KOPT-K1 (cell line): ENCODE results near the gene PIK3IP1.
A peak's percentile ranks its signal among the peaks of the same experiment; 100 is the strongest.

ENCODE experiments used
- H3K27ac ChIP-seq: fragments of 200-600 bp; sonication (generic); 2 replicates; pipeline ENCODE4 v1.5.1; 2016; ENCODE audit warnings: antibody characterized with exemption, mild to moderate bottlenecking, low read depth, low read length; ENCODE audit not compliant: poor library complexity, severe bottlenecking
- H3K36me3 ChIP-seq: fragments of 200-600 bp; sonication (generic); 2 replicates; pipeline ENCODE4 v1.5.1; 2017; ENCODE audit warnings: antibody characterized with exemption, mild to moderate bottlenecking, low read length, moderate library complexity; ENCODE audit not compliant: insufficient read depth
- H3K9me3 ChIP-seq: fragments of 200-600 bp; sonication (generic); 2 replicates; pipeline ENCODE4 v1.5.1; 2017; ENCODE audit warnings: antibody characterized with exemption, low read length, mild to moderate bottlenecking; ENCODE audit not compliant: insufficient read depth, poor library complexity, severe bottlenecking

Gene PIK3IP1, protein sequence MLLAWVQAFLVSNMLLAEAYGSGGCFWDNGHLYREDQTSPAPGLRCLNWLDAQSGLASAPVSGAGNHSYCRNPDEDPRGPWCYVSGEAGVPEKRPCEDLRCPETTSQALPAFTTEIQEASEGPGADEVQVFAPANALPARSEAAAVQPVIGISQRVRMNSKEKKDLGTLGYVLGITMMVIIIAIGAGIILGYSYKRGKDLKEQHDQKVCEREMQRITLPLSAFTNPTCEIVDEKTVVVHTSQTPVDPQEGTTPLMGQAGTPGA

GRCh38 chr22:31292236-31292989 lies at the start of gene PIK3IP1:
PIK3IP1 (minus strand) TSS chr22:31292488; CDS start chr22:31292344, 144 bp downstream.
- H3K36me3 ChIP-seq, result no peaks in the 10 kb centered on the region
- peak within 1 kb of the TSS; percentile 35 for H3K27ac ChIP-seq
- no peaks in the 10 kb centered on the region for H3K9me3 ChIP-seq

DNA sequence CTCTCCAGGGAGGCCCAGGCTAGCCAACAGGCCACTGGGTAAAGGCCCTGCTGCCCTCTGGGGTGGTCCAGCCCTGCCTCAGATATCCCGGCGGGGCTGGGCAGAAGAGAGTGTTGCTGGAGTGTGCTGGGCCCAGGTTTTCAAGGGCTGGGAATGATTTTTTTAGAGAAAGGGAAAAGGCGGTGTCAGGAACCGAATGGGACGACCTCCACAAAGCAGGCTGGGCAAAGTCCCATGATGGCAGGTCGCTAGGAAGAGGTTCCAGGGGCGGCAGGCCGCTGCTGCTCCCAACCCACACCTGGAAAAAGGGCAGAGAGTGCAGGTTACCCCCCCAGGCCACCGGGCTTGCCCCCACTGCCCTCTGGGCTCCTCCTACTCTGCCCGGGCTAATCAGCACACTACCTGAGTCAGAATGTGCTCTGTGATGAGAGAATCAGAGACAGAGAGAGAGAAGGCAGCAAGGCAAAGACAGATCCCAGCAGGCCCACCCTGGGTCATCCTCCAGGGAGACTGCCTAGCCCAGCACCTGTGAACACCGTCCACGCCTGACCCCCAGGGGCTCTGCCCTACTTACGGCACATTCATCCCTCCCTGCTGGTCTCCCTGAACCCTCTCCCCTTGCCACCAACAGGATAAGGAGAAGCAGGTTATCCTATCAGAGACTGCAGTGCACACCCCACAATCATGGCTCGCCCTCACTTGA lies 49.2 kb upstream of the PIK3IP1 start:
- Histone ChIP-seq H3K36me3 (peaks cover 88% of the 10 kb centered on the region), H3K27ac (no peak overlapping the region), H3K9me3 (no peaks in the 10 kb centered on the region)

DNA sequence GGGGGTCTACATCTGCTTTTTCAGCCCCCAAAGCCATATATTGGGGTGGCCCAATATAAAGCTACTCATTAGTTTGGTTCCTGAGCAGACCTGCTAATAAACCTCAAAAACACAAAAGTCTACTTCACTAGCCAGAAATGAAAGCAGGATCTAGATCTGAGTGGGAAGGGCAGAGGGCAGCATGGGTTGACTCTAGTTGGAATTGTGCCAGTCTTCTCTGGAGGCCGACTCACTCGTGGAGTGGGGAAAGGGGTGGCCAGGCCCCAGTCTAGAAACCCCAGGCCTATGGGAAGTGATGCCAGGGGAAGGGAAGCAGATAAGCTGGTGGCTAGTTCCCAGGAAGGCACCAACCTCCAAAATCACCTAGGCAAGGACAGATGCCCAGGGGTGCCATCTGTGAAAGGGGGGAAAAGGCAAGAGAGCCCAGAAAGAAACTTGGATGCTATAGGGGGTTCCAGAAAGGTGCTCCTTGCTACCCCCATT lies 48.5 kb upstream of the PIK3IP1 start:
- Histone ChIP-seq H3K27ac (no peak overlapping the region), H3K9me3 (no peaks in the 10 kb centered on the region), H3K36me3 (peaks cover 95% of the 10 kb centered on the region)

- Histone ChIP-seq H3K9me3 (no peaks in the 10 kb centered on the region), H3K36me3 (peaks cover 99% of the 10 kb centered on the region), H3K27ac (no peak overlapping the region)
These were observed 48.1 kb upstream of the PIK3IP1 start for GRCh38 chr22:31340360-31340759.

- no peak overlapping the region for H3K27ac ChIP-seq
- H3K36me3 ChIP-seq, result peaks cover 99% of the 10 kb centered on the region
- H3K9me3 ChIP-seq, result no peaks in the 10 kb centered on the region
These were observed 47.0 kb upstream of the PIK3IP1 start for GRCh38 chr22:31339148-31339832.

DNA sequence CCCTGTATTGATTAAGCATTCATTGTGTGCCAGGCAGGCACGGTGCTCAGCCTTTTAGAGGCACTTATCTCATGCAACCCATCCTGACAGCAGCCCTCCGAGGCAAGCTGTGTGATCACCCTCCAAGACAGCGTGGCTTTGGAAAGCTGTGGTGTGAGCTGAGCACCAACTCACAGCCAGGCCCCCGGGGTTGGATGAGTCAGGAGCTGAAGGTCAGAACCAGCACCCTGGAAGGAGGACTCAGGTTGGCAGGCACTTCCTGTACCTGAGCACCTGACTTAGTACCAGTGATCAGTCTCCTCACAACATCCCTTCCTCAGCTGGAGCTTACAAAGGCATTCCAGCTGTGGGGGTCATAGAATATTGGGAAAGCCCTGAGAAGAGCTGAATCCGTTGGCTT lies 44.9 kb upstream of the PIK3IP1 start:
- Histone ChIP-seq H3K9me3 (no peaks in the 10 kb centered on the region), H3K36me3 (peaks cover 99% of the 10 kb centered on the region), H3K27ac (no peak overlapping the region)

GRCh38 chr22:31334329-31334728 lies 42.0 kb upstream of the PIK3IP1 start:
- no peak overlapping the region for H3K27ac ChIP-seq
- no peaks in the 10 kb centered on the region for H3K9me3 ChIP-seq
- peaks cover 99% of the 10 kb centered on the region for H3K36me3 ChIP-seq

- H3K36me3 ChIP-seq, result peaks cover 99% of the 10 kb centered on the region
- H3K27ac ChIP-seq, result no peak overlapping the region
- no peaks in the 10 kb centered on the region for H3K9me3 ChIP-seq
These were observed 41.4 kb upstream of the PIK3IP1 start for GRCh38 chr22:31333641-31334040.

DNA sequence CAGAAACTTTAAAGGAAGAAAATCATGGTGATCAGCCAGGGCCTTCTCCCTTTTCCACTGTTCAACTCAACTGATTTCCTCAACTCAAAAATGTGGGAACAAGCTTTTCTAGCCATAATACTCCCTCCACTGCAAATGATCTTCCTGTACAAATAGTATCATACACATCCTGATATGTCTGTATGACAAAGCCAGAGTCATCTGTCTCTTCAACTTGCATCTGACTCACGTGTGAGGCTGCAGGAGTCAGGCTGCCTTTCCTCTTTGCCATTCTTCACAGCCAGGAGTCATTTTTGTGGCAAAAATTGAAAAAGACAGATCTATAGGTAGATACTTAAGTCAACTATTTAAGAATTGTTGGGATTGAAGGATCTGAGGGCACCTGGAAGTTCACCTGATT lies 40.6 kb upstream of the PIK3IP1 start:
- Histone ChIP-seq H3K36me3 (peaks cover 99% of the 10 kb centered on the region), H3K27ac (no peak overlapping the region)

GRCh38 chr22:31332010-31332409 lies 39.7 kb upstream of the PIK3IP1 start:
- Histone ChIP-seq H3K9me3 (no peaks in the 10 kb centered on the region), H3K27ac (no peak overlapping the region), H3K36me3 (peaks cover 99% of the 10 kb centered on the region)

More for the DNA sequence above, 40.6 kb upstream of the PIK3IP1 start:
- no peaks in the 10 kb centered on the region for H3K9me3 ChIP-seq

DNA sequence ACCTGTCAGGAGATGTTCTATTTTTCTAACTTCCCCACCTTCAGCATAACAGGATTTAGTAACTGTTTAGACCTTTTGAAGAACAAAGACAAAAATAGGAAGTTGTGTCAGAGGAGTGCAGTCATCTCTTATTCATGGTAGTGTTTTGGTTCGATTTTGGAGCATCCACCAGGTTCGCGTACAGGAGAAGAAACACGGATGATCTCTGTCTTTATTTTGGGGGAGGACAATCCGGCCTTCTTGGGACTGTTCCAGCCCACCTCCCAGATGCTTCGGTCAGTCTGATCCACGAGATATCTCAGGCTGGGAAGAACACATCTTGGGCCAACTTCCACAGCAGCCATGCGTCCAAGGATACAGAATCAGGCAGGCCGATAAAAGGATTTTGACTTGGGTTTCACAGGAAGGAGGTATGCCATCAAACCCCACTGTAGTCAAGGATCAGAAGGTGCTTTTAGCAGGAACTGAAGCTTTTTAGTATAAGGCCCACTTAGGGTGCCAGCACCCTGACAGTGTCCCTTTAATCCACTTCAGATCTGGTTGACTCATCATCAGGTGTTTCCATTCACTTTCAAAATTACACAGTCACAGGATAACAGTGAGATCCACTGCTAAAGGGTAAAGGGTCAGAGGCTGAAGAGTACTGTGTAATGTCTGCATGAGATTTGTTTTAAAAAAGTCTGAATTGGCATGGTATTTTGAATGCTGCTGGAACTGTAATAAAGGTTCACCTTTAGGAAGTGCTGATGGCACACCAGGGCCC lies 37.3 kb upstream of the PIK3IP1 start:
- no peak overlapping the region for H3K27ac ChIP-seq
- H3K9me3 ChIP-seq, result no peaks in the 10 kb centered on the region
- H3K36me3 ChIP-seq, result peaks cover 100% of the 10 kb centered on the region

DNA sequence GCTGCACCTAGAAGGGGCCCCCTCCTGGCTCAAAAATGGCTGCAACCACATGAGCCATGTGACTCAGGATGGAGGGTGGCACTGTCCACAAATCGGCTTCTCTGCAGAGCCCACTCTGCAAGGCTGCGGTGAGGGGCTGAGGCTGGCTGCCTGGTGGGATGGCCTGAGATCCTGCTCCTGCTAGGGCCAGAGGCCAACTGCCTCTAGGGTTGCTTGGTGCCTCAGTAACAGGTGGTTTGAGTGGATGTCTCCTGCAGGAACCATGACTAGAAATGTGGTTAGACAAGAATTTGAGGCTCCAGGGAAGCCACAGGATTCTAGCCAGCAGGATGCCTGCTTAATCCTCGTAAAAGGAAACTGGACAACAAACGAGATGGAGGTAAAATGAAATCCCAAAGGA lies 36.7 kb upstream of the PIK3IP1 start:
- Histone ChIP-seq H3K36me3 (peaks cover 100% of the 10 kb centered on the region), H3K27ac (no peak overlapping the region)

GRCh38 chr22:31328544-31328960 lies 36.3 kb upstream of the PIK3IP1 start:
- Histone ChIP-seq H3K9me3 (no peaks in the 10 kb centered on the region), H3K36me3 (peaks cover 100% of the 10 kb centered on the region), H3K27ac (no peak overlapping the region)

More for the DNA sequence above, 36.7 kb upstream of the PIK3IP1 start:
- H3K9me3 ChIP-seq, result no peaks in the 10 kb centered on the region

DNA sequence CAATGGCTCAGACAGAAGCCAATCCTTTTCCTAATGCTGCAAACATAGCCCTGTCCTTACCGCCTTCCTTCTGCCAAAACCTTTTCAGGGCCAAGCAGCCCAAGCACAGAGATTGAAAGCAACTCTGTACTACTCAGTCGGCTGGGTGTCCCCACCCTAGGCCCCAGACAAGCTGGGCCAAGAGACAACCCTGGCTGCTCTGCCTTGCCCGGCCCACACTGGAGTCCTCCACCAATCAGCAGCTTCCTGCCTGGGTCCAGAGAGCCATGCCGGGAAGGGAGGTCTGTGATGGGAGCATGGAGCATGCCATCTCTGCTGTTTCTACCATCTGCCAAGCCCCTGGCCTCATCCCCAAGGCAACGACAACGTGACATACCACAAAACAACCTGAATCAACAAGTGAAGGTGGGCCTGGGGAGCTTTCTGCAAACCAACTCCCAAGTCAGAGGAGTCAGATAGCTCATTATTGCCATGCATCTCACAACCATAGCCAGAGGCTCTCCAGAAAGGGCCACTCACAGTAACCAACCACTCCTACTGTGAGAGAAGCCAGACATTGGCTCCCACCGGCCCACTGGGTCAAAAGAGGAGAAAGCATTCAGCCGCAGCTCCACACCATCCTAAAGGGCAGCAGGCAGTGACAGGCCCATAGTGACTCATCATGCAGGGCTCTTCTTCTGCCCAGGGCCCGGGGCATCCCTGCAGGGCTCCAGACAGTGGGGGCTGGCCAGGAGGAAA lies 35.7 kb upstream of the PIK3IP1 start:
- Histone ChIP-seq H3K9me3 (no peaks in the 10 kb centered on the region), H3K27ac (no peak overlapping the region), H3K36me3 (peaks cover 100% of the 10 kb centered on the region)
